ENCODE data around the gene NBAS.
"Not testable (repeated sequence)": the region's sequence is repeated elsewhere in the genome, so short reads cannot be mapped to it uniquely, and the experiment has no call there.

Gene NBAS

GRCh38 chr2:15408759-15409158, 152.4 kb downstream of the NBAS start:
- Histone ChIP-seq H3K27me3 (replicated peaks; ENCODE audit: control insufficient read depth, insufficient read depth, low read length, poor library complexity, severe bottlenecking) (no peaks in the 10 kb centered on the region), H3K4me1 (ENCODE audit: control insufficient read depth, insufficient read depth, low read length, poor library complexity, severe bottlenecking) (no peaks in the 10 kb centered on the region), H3K36me3 (ENCODE audit: control insufficient read depth, insufficient read depth, low read length) (peaks cover 5% of the 10 kb centered on the region), H3K4me3 (ENCODE audit: insufficient read depth, low read depth, low read length, poor library complexity, severe bottlenecking) (no peak overlapping the region), H3K27ac (ENCODE audit: insufficient read depth, low read length, poor library complexity, severe bottlenecking) (no peak overlapping the region), H3K9me3 (ENCODE audit: control insufficient read depth, low read length) (no peaks in the 10 kb centered on the region)
- DNase-seq, result no peak

DNA sequence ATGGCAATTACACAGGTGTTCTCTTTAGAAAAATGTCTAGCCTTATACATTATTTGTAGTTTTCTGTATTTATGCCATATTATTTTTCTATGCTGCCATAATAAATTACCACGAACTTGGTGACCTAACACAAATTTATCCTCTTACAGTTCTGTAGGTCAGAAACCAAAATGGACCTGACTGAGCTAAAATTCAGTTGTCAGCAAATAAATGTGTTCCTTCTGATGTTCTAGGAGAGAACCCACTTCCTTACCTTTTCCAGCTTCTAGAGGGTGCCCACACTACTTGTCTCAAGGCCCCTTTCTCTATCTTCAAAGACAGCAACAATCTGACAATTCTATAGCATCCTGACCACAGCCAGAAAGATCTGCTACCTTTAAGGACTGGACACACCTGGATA, 153.5 kb downstream of the NBAS start:
- no peak overlapping the region for H3K27ac ChIP-seq (ENCODE audit: insufficient read depth, low read length, poor library complexity, severe bottlenecking)
- no peaks in the 10 kb centered on the region for H3K36me3 ChIP-seq (ENCODE audit: control insufficient read depth, insufficient read depth, low read length)
- no peaks in the 10 kb centered on the region for H3K27me3 ChIP-seq (replicated peaks; ENCODE audit: control insufficient read depth, insufficient read depth, low read length, poor library complexity, severe bottlenecking)
- H3K9me3 ChIP-seq (ENCODE audit: control insufficient read depth, low read length), result no peaks in the 10 kb centered on the region
- no peak for DNase-seq
- H3K4me1 ChIP-seq (ENCODE audit: control insufficient read depth, insufficient read depth, low read length, poor library complexity, severe bottlenecking), result no peaks in the 10 kb centered on the region
- no peak overlapping the region for H3K4me3 ChIP-seq (ENCODE audit: insufficient read depth, low read depth, low read length, poor library complexity, severe bottlenecking)

- H3K4me3 ChIP-seq (ENCODE audit: insufficient read depth, low read depth, low read length, poor library complexity, severe bottlenecking); H3K4me1 ChIP-seq (ENCODE audit: control insufficient read depth, insufficient read depth, low read length, poor library complexity, severe bottlenecking); H3K27me3 ChIP-seq (replicated peaks; ENCODE audit: control insufficient read depth, insufficient read depth, low read length, poor library complexity, severe bottlenecking); DNase-seq; H3K36me3 ChIP-seq (ENCODE audit: control insufficient read depth, insufficient read depth, low read length); H3K9me3 ChIP-seq (ENCODE audit: control insufficient read depth, low read length); H3K27ac ChIP-seq (ENCODE audit: insufficient read depth, low read length, poor library complexity, severe bottlenecking): not testable (repeated sequence)
Measured at GRCh38 chr2:15404511-15404910, 156.6 kb downstream of the NBAS start.

- H3K9me3 ChIP-seq (ENCODE audit: control insufficient read depth, low read length), result no peaks in the 10 kb centered on the region
- DNase-seq, result no peak
- H3K27ac ChIP-seq (ENCODE audit: insufficient read depth, low read length, poor library complexity, severe bottlenecking), result no peak overlapping the region
- peaks cover 4% of the 10 kb centered on the region for H3K36me3 ChIP-seq (ENCODE audit: control insufficient read depth, insufficient read depth, low read length)
- no peak overlapping the region for H3K4me3 ChIP-seq (ENCODE audit: insufficient read depth, low read depth, low read length, poor library complexity, severe bottlenecking)
- H3K27me3 ChIP-seq (replicated peaks; ENCODE audit: control insufficient read depth, insufficient read depth, low read length, poor library complexity, severe bottlenecking), result no peaks in the 10 kb centered on the region
- no peaks in the 10 kb centered on the region for H3K4me1 ChIP-seq (ENCODE audit: control insufficient read depth, insufficient read depth, low read length, poor library complexity, severe bottlenecking)
Measured at GRCh38 chr2:15400240-15400826, 160.8 kb downstream of the NBAS start.

DNA sequence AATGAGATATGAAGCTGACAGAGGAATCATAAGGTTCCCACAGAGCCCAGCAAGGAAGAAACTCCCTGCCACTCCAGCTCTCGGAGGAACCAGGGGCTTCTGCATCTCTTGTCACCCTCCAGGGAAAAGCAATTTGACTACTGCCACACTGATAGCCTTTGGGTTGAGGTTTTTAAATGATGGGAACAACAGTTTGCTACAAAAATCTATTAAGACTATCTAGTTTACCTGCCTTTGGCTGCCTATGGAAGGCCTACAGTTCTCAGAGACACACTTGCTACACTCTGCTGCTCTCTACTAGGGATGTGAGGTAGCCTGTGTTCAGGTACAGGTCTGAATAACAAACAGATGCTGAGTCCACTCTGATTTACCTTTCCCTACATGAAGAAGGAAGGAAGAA, 161.9 kb downstream of the NBAS start:
- Histone ChIP-seq H3K27ac (ENCODE audit: insufficient read depth, low read length, poor library complexity, severe bottlenecking) (no peak overlapping the region), H3K36me3 (ENCODE audit: control insufficient read depth, insufficient read depth, low read length) (peaks cover 4% of the 10 kb centered on the region), H3K4me1 (ENCODE audit: control insufficient read depth, insufficient read depth, low read length, poor library complexity, severe bottlenecking) (no peaks in the 10 kb centered on the region), H3K4me3 (ENCODE audit: insufficient read depth, low read depth, low read length, poor library complexity, severe bottlenecking) (no peak overlapping the region), H3K27me3 (replicated peaks; ENCODE audit: control insufficient read depth, insufficient read depth, low read length, poor library complexity, severe bottlenecking) (no peaks in the 10 kb centered on the region), H3K9me3 (ENCODE audit: control insufficient read depth, low read length) (no peaks in the 10 kb centered on the region)
- DNase-seq, result no peak

- no peaks in the 10 kb centered on the region for H3K4me1 ChIP-seq (ENCODE audit: control insufficient read depth, insufficient read depth, low read length, poor library complexity, severe bottlenecking)
- H3K4me3 ChIP-seq (ENCODE audit: insufficient read depth, low read depth, low read length, poor library complexity, severe bottlenecking), result no peak overlapping the region
- DNase-seq, result no peak
- no peaks in the 10 kb centered on the region for H3K9me3 ChIP-seq (ENCODE audit: control insufficient read depth, low read length)
- no peak overlapping the region for H3K27ac ChIP-seq (ENCODE audit: insufficient read depth, low read length, poor library complexity, severe bottlenecking)
- no peaks in the 10 kb centered on the region for H3K27me3 ChIP-seq (replicated peaks; ENCODE audit: control insufficient read depth, insufficient read depth, low read length, poor library complexity, severe bottlenecking)
- no peaks in the 10 kb centered on the region for H3K36me3 ChIP-seq (ENCODE audit: control insufficient read depth, insufficient read depth, low read length)
Measured at GRCh38 chr2:15391751-15392150, 169.4 kb downstream of the NBAS start.

- Histone ChIP-seq H3K27ac (ENCODE audit: insufficient read depth, low read length, poor library complexity, severe bottlenecking) (no peak overlapping the region), H3K4me1 (ENCODE audit: control insufficient read depth, insufficient read depth, low read length, poor library complexity, severe bottlenecking) (no peaks in the 10 kb centered on the region), H3K4me3 (ENCODE audit: insufficient read depth, low read depth, low read length, poor library complexity, severe bottlenecking) (no peak overlapping the region), H3K9me3 (ENCODE audit: control insufficient read depth, low read length) (no peaks in the 10 kb centered on the region), H3K27me3 (replicated peaks; ENCODE audit: control insufficient read depth, insufficient read depth, low read length, poor library complexity, severe bottlenecking) (no peaks in the 10 kb centered on the region), H3K36me3 (ENCODE audit: control insufficient read depth, insufficient read depth, low read length) (no peaks in the 10 kb centered on the region)
- no peak for DNase-seq
Measured at GRCh38 chr2:15389895-15390294, 171.2 kb downstream of the NBAS start.

- Histone ChIP-seq H3K9me3 (ENCODE audit: control insufficient read depth, low read length) (no peaks in the 10 kb centered on the region), H3K4me3 (ENCODE audit: insufficient read depth, low read depth, low read length, poor library complexity, severe bottlenecking) (no peak overlapping the region), H3K36me3 (ENCODE audit: control insufficient read depth, insufficient read depth, low read length) (no peaks in the 10 kb centered on the region), H3K4me1 (ENCODE audit: control insufficient read depth, insufficient read depth, low read length, poor library complexity, severe bottlenecking) (no peaks in the 10 kb centered on the region), H3K27me3 (replicated peaks; ENCODE audit: control insufficient read depth, insufficient read depth, low read length, poor library complexity, severe bottlenecking) (no peaks in the 10 kb centered on the region), H3K27ac (ENCODE audit: insufficient read depth, low read length, poor library complexity, severe bottlenecking) (no peak overlapping the region)
- DNase-seq, result no peak
Measured at GRCh38 chr2:15389326-15389700, 171.8 kb downstream of the NBAS start.

DNA sequence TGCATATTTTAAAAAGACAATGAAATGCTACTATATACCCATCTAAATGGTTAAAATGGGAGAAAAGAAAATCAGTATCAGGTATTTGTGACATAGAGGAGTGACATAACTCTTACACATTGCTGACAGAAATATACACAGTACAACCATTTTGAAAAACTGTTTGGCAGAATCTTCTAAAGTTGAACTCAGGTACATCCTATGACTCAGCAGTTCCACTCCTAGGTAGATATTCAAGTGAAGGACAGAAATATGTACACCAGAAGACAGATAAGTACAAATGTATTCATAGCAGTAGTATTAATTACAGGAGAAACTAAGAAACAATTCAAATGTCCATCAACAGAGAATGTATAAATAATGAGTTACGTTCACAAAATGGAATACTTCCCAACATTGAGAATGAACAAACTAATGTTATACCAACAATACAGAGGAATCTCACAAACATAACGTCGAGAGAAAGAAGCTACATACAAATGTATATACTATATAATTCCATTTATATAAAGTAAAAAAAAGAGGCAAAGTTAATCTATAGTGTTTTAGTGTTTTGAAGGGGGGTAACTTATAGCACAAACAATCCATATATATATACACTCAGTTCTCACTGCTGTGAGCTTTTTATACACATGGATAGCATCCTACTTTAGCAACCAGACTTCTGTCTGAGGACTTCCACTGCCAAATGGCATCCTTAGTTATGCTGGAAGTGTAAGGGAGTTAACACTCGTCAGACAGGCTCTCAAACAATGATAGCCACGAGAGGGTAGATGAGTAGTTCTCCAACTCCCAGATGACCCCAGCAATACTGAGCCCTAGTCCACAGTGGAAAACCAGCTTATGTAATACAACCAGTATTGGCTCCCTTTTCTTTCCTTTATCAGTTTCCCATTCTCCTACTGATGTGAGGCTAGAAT, 172.5 kb downstream of the NBAS start:
- Histone ChIP-seq H3K4me1 (ENCODE audit: control insufficient read depth, insufficient read depth, low read length, poor library complexity, severe bottlenecking) (no peaks in the 10 kb centered on the region), H3K4me3 (ENCODE audit: insufficient read depth, low read depth, low read length, poor library complexity, severe bottlenecking) (no peak overlapping the region), H3K9me3 (ENCODE audit: control insufficient read depth, low read length) (no peaks in the 10 kb centered on the region), H3K36me3 (ENCODE audit: control insufficient read depth, insufficient read depth, low read length) (no peaks in the 10 kb centered on the region), H3K27me3 (replicated peaks; ENCODE audit: control insufficient read depth, insufficient read depth, low read length, poor library complexity, severe bottlenecking) (no peaks in the 10 kb centered on the region), H3K27ac (ENCODE audit: insufficient read depth, low read length, poor library complexity, severe bottlenecking) (no peak overlapping the region)
- no peak for DNase-seq

GRCh38 chr2:15385184-15385583, 175.9 kb downstream of the NBAS start:
- no peak for DNase-seq
- Histone ChIP-seq H3K27me3 (replicated peaks; ENCODE audit: control insufficient read depth, insufficient read depth, low read length, poor library complexity, severe bottlenecking) (no peaks in the 10 kb centered on the region), H3K36me3 (ENCODE audit: control insufficient read depth, insufficient read depth, low read length) (peaks cover 4% of the 10 kb centered on the region), H3K9me3 (ENCODE audit: control insufficient read depth, low read length) (no peaks in the 10 kb centered on the region), H3K4me1 (ENCODE audit: control insufficient read depth, insufficient read depth, low read length, poor library complexity, severe bottlenecking) (no peaks in the 10 kb centered on the region), H3K4me3 (ENCODE audit: insufficient read depth, low read depth, low read length, poor library complexity, severe bottlenecking) (no peak overlapping the region), H3K27ac (ENCODE audit: insufficient read depth, low read length, poor library complexity, severe bottlenecking) (no peak overlapping the region)
